ENCODE measurements around the gene CADM1.

The CADM1 gene

DNA sequence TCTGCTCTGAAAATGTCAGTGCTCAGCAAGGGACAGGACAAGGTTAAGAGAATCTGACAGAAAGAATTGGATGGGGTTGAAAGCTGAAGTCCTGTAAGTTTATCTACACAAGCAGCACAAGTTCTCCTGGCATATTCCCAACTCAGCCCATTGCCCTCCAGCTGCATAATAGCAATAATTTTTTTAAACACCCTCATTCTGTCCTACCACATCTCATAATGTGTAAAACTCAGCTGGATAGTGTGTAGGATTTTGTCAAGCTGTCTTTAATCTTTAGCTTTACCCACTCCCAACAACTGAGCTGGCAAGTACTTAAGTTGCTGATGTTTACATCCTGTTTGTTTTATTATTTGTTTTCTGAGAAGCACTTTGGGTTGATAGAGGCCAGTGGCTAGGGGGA is 158.9 kb downstream of the CADM1 start:
- no peaks in the 10 kb centered on the region for H3K9me3 ChIP-seq (ENCODE audit: control insufficient read depth in 1 of 2, low read length in 2 of 2)
- no peaks in the 10 kb centered on the region for H3K27me3 ChIP-seq (ENCODE audit: low read depth, low read length)
- H3K4me3 ChIP-seq (ENCODE audit: low read depth in 1 of 2, low read length in 2 of 2) = no peak overlapping the region
- no peak overlapping the region for H3K27ac ChIP-seq (ENCODE audit: low read length)
- H3K4me1 ChIP-seq (ENCODE audit: control insufficient read depth in 1 of 2, insufficient read depth in 2 of 2, low read length in 2 of 2) = no peaks in the 10 kb centered on the region
- H3K36me3 ChIP-seq (ENCODE audit: control insufficient read depth in 1 of 2, insufficient read depth in 2 of 2, low read length in 2 of 2) = no peaks in the 10 kb centered on the region

DNA sequence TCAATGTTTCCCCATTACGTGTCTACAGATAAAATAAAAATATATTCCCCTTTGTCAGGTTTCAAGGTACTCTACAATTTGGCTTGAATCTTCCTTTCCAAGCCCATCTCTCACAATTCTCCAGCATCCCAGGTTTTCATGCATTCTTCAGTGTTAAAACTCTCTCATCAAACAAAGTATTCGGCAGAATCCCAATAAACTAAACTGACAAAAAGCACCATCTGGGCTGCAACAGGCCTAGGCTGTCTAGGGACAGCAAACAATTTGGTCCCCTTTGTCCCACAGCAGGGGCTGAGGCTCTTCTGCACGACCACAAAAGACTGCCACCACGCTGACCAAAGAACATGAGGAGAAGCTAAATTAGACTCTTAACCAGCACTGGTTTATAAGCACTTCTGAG is 159.4 kb downstream of the CADM1 start:
- no peak overlapping the region for H3K27ac ChIP-seq (ENCODE audit: low read length)
- no peaks in the 10 kb centered on the region for H3K4me1 ChIP-seq (ENCODE audit: control insufficient read depth in 1 of 2, insufficient read depth in 2 of 2, low read length in 2 of 2)
- no peak overlapping the region for H3K4me3 ChIP-seq (ENCODE audit: low read depth in 1 of 2, low read length in 2 of 2)
- no peaks in the 10 kb centered on the region for H3K36me3 ChIP-seq (ENCODE audit: control insufficient read depth in 1 of 2, insufficient read depth in 2 of 2, low read length in 2 of 2)
- no peaks in the 10 kb centered on the region for H3K27me3 ChIP-seq (ENCODE audit: low read depth, low read length)
- no peaks in the 10 kb centered on the region for H3K9me3 ChIP-seq (ENCODE audit: control insufficient read depth in 1 of 2, low read length in 2 of 2)

DNA sequence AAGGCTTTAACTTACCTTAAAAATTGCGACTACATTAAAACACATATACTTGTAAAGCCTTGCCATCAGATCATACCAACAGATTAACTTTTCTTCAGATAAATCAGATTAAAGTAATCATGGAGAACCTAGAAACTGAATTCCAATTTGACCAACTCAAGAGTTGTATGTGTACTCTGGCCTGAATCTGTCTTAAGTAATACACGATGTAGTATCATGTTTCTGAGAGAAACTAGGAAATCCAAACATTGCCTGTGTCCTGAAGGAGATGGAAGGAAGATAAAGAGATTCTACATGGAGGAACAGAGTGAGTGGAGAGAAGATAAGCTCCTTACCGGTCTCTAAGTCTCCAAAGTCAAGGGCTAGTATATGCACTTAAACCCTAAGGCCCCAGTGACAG is 162.1 kb downstream of the CADM1 start:
- H3K27me3 ChIP-seq (ENCODE audit: low read depth, low read length) = no peaks in the 10 kb centered on the region
- H3K36me3 ChIP-seq (ENCODE audit: control insufficient read depth in 1 of 2, insufficient read depth in 2 of 2, low read length in 2 of 2) = no peaks in the 10 kb centered on the region
- no peak overlapping the region for H3K27ac ChIP-seq (ENCODE audit: low read length)
- no peak overlapping the region for H3K4me3 ChIP-seq (ENCODE audit: low read depth in 1 of 2, low read length in 2 of 2)
- no peaks in the 10 kb centered on the region for H3K9me3 ChIP-seq (ENCODE audit: control insufficient read depth in 1 of 2, low read length in 2 of 2)
- no peaks in the 10 kb centered on the region for H3K4me1 ChIP-seq (ENCODE audit: control insufficient read depth in 1 of 2, insufficient read depth in 2 of 2, low read length in 2 of 2)

DNA sequence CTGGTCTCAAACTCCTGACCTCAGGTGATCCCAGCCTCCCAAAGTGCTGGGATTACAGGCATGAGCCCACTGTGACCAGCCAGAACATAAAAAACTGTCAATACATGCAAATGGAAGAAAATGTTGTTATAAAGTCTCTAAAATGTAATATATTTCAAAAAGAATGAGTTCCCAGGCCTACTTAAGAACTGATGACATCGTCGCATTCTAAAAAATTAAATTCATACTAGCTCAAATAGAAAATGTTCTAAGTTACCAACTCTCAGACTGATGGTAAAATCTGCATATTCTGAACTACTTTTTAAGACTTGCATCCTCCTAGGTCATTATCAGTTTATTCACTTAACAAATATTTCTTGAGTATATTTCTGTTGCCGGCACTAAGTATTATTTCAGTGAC is 163.3 kb downstream of the CADM1 start:
- Histone ChIP-seq H3K9me3 (ENCODE audit: control insufficient read depth in 1 of 2, low read length in 2 of 2) (no peaks in the 10 kb centered on the region), H3K4me1 (ENCODE audit: control insufficient read depth in 1 of 2, insufficient read depth in 2 of 2, low read length in 2 of 2) (no peaks in the 10 kb centered on the region), H3K36me3 (ENCODE audit: control insufficient read depth in 1 of 2, insufficient read depth in 2 of 2, low read length in 2 of 2) (no peaks in the 10 kb centered on the region), H3K27ac (ENCODE audit: low read length) (no peak overlapping the region), H3K27me3 (ENCODE audit: low read depth, low read length) (no peaks in the 10 kb centered on the region), H3K4me3 (ENCODE audit: low read depth in 1 of 2, low read length in 2 of 2) (no peak overlapping the region)

DNA sequence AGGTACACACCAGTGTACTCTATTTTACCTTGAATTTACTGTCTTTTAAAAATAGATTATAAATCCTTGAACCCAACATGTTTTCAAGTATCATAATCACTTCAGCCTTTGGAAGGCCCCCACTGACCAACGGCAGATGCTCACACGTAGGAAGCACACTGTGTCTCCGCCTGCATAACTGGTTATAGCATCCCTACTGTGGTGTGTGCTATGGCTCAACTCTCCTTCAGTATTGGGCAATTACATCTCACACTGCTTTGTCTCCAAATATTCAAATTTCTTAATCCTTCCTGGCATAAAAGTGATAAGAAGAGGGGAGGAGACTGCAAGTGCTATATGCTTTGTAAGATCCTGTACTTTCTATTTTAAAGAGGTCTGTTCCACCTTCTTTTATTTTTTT is 165.7 kb downstream of the CADM1 start:
- H3K36me3 ChIP-seq (ENCODE audit: control insufficient read depth in 1 of 2, insufficient read depth in 2 of 2, low read length in 2 of 2) = no peaks in the 10 kb centered on the region
- H3K4me1 ChIP-seq (ENCODE audit: control insufficient read depth in 1 of 2, insufficient read depth in 2 of 2, low read length in 2 of 2) = no peaks in the 10 kb centered on the region
- no peak overlapping the region for H3K4me3 ChIP-seq (ENCODE audit: low read depth in 1 of 2, low read length in 2 of 2)
- no peaks in the 10 kb centered on the region for H3K9me3 ChIP-seq (ENCODE audit: control insufficient read depth in 1 of 2, low read length in 2 of 2)
- H3K27ac ChIP-seq (ENCODE audit: low read length) = no peak overlapping the region
- H3K27me3 ChIP-seq (ENCODE audit: low read depth, low read length) = no peaks in the 10 kb centered on the region

DNA sequence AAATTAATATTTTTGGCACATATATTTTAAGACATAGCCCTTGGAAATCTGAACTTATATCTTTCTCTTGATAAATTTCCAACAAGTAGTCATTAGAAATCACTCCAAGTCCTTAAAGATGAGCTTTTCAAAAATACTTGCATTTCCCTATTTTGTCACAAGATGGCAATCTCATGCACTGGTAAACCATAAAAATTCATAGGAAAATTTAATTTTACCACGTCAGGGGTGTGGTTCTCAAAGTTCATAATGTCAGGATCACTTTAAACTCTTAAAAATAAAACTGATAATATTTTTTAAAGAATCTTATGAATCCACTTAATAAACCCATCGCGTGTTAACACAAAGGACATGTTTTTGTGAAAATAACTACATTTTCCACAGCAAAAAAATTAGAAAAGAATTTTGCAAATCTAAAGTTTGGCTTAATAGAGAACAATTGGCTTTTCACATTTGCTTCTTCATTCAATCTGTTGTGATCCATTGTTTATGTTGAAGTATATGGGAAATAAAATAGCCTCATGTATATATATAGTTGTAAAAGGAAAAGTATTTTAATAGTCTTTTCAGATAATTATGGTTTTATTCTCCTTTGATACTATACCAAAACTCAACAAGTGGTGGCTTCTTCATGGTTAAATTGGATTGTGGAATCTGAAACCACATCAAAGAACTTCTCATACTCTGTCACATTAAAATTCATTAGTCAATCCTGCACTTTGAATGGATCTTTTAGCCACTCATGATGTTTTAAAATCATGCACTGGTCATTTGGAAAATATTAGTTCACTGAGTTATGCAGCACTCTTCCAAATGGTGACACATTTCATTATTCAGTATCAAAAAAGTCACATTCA is 169.1 kb downstream of the CADM1 start:
- Histone ChIP-seq H3K4me3 (ENCODE audit: low read depth in 1 of 2, low read length in 2 of 2) (no peak overlapping the region), H3K27me3 (ENCODE audit: low read depth, low read length) (no peaks in the 10 kb centered on the region), H3K4me1 (ENCODE audit: control insufficient read depth in 1 of 2, insufficient read depth in 2 of 2, low read length in 2 of 2) (no peaks in the 10 kb centered on the region), H3K36me3 (ENCODE audit: control insufficient read depth in 1 of 2, insufficient read depth in 2 of 2, low read length in 2 of 2) (no peaks in the 10 kb centered on the region), H3K27ac (ENCODE audit: low read length) (no peak overlapping the region), H3K9me3 (ENCODE audit: control insufficient read depth in 1 of 2, low read length in 2 of 2) (no peaks in the 10 kb centered on the region)

DNA sequence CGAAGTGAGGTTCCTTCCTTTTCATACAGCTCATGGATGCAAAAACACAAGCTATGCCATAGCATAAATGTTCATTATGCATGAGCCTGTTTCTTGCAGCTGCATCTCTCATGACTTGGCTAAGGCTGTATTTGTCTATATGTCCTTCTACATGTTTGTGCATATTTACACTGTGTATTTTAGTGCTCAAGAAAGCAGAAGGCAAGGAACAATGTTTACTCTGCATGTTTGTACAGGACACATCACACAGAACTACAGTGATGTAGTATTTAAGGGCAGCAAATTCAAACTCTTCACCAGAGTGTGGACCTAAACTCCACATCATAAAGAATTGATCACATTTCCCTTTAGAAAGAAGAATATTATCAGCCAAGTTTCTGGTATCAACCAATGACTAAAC is 170.3 kb downstream of the CADM1 start:
- H3K4me3 ChIP-seq (ENCODE audit: low read depth in 1 of 2, low read length in 2 of 2) = no peak overlapping the region
- no peaks in the 10 kb centered on the region for H3K27me3 ChIP-seq (ENCODE audit: low read depth, low read length)
- no peak overlapping the region for H3K27ac ChIP-seq (ENCODE audit: low read length)
- H3K9me3 ChIP-seq (ENCODE audit: control insufficient read depth in 1 of 2, low read length in 2 of 2) = no peaks in the 10 kb centered on the region
- no peaks in the 10 kb centered on the region for H3K36me3 ChIP-seq (ENCODE audit: control insufficient read depth in 1 of 2, insufficient read depth in 2 of 2, low read length in 2 of 2)
- no peaks in the 10 kb centered on the region for H3K4me1 ChIP-seq (ENCODE audit: control insufficient read depth in 1 of 2, insufficient read depth in 2 of 2, low read length in 2 of 2)

DNA sequence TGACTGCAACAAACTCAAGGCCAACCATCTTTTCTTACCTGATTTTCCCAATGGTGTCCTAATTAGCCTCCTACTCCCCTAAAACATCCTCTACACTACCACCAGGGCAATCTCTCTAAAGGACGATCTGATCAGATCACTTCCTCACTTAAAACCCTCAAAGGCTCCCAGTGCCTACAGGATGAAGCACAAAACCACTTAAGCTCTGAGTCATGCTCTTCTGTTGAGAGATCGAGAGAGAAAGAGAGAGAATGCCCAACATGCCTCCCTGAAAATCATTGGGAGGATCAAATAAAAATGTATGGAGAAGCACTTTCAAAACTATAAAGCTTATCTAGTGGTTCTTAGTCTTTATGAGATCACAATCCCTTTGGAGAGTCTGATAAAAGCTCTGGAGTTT is 171.1 kb downstream of the CADM1 start:
- Histone ChIP-seq H3K27me3 (ENCODE audit: low read depth, low read length) (no peaks in the 10 kb centered on the region), H3K27ac (ENCODE audit: low read length) (no peak overlapping the region), H3K9me3 (ENCODE audit: control insufficient read depth in 1 of 2, low read length in 2 of 2) (no peaks in the 10 kb centered on the region), H3K36me3 (ENCODE audit: control insufficient read depth in 1 of 2, insufficient read depth in 2 of 2, low read length in 2 of 2) (no peaks in the 10 kb centered on the region), H3K4me3 (ENCODE audit: low read depth in 1 of 2, low read length in 2 of 2) (no peak overlapping the region), H3K4me1 (ENCODE audit: control insufficient read depth in 1 of 2, insufficient read depth in 2 of 2, low read length in 2 of 2) (no peaks in the 10 kb centered on the region)

DNA sequence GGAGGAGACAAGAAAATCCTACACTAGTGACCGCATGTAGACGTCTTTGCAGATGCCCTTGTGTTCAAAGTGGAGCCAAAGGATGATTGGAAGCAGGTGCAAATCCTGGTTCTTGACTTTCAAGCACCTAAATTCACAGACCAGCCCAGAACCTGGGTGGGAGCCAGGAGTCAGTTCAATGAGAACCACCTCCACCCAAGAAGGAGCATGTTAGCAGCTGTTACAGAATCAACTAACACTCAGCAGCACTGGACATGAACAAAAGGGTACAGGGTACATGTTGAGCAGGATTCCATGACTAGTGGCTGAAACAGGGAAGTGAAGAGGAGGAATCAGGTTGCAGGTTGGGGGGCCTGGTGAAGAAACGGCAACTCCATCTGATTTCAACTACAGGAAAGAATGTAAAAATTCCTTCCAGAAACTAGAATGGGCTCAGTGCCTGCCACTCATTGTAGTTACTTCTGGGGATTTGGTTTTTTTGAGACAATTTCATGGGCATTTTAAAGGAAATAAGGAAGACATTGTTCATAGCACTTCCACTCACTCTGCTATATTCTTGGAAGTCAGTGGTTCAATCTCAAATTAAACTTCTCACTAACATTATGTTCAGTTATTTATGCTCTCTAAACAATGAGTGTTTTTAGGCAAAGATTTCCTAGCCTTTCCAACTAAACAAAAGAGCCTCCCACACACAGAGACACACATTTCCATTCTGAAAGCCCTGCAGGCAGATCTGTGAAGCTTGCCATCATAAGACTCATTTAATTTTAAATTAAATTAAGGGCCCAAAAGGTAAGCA is 173.3 kb downstream of the CADM1 start:
- H3K4me1 ChIP-seq (ENCODE audit: control insufficient read depth in 1 of 2, insufficient read depth in 2 of 2, low read length in 2 of 2) = no peaks in the 10 kb centered on the region
- H3K27ac ChIP-seq (ENCODE audit: low read length) = no peak overlapping the region
- no peaks in the 10 kb centered on the region for H3K27me3 ChIP-seq (ENCODE audit: low read depth, low read length)
- H3K4me3 ChIP-seq (ENCODE audit: low read depth in 1 of 2, low read length in 2 of 2) = no peak overlapping the region
- no peaks in the 10 kb centered on the region for H3K9me3 ChIP-seq (ENCODE audit: control insufficient read depth in 1 of 2, low read length in 2 of 2)
- no peaks in the 10 kb centered on the region for H3K36me3 ChIP-seq (ENCODE audit: control insufficient read depth in 1 of 2, insufficient read depth in 2 of 2, low read length in 2 of 2)

DNA sequence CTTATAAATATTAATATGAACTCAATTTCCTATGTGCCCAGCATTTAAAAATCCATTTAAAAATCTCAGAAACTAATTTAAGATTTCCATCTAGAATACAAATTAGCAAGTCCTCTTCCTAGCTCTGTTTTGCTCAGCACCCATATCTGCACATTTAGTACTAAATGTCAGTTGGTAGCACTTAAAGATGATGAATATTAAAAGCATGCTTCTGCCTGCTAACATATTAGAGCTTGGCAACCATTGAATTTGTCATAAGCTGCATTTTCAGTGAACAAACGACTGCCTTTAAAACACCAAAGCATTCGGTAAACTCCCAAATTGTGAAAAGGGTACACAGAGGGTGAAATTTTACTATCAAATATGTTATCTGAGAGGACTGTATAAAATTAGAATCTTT is 177.7 kb downstream of the CADM1 start:
- Histone ChIP-seq H3K27ac (ENCODE audit: low read length) (no peak overlapping the region), H3K4me1 (ENCODE audit: control insufficient read depth in 1 of 2, insufficient read depth in 2 of 2, low read length in 2 of 2) (no peaks in the 10 kb centered on the region), H3K4me3 (ENCODE audit: low read depth in 1 of 2, low read length in 2 of 2) (no peak overlapping the region)

DNA sequence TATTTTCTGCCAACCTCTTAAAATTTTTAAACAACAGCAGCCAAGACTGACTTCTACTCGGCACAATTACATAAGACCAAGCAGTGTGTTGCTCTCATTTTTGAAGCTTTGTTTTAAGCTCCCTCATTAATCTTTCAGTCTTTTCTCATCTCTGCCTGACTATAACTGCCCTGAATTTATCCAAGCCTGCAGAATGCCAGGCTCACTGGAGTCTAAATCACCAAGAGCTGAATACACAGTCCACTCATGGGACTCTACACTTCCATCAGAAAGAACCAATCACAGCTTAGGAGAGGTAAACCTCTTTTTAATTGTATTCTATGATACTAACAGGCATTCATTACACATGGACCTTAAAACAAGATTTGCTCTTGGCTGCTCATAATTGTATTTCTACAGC is 178.7 kb downstream of the CADM1 start:
- Histone ChIP-seq H3K4me3 (ENCODE audit: low read depth in 1 of 2, low read length in 2 of 2) (no peak overlapping the region), H3K9me3 (ENCODE audit: control insufficient read depth in 1 of 2, low read length in 2 of 2) (no peaks in the 10 kb centered on the region), H3K36me3 (ENCODE audit: control insufficient read depth in 1 of 2, insufficient read depth in 2 of 2, low read length in 2 of 2) (no peaks in the 10 kb centered on the region), H3K27ac (ENCODE audit: low read length) (no peak overlapping the region), H3K27me3 (ENCODE audit: low read depth, low read length) (no peaks in the 10 kb centered on the region), H3K4me1 (ENCODE audit: control insufficient read depth in 1 of 2, insufficient read depth in 2 of 2, low read length in 2 of 2) (no peaks in the 10 kb centered on the region)

More for the DNA sequence above, 177.7 kb downstream of the CADM1 start:
- Histone ChIP-seq H3K36me3 (ENCODE audit: control insufficient read depth in 1 of 2, insufficient read depth in 2 of 2, low read length in 2 of 2) (no peaks in the 10 kb centered on the region), H3K9me3 (ENCODE audit: control insufficient read depth in 1 of 2, low read length in 2 of 2) (no peaks in the 10 kb centered on the region), H3K27me3 (ENCODE audit: low read depth, low read length) (no peaks in the 10 kb centered on the region)

Data from muscle layer of duodenum (tissue), 2 donors.